Measurements from ENCODE around the gene MAGEF1. TPM values are rescaled to one million over a fixed set of nuclear protein-coding genes. Genes with fewer than 3 reads are reported as not detected.

The MAGEF1 gene
- total RNA-seq, 3 donors from 2014 or later (not counting 1 experiment from before 2014, with no cell fraction given) = 8.1 to 12.6 (median 11.4) TPM

GRCh38 chr3:184756151-184757021 lies 44.5 kb upstream of the MAGEF1 start:
- no peak for ATAC-seq

GRCh38 chr3:184755315-184755731 lies 43.5 kb upstream of the MAGEF1 start:
- no peaks in the 10 kb centered on the region for H3K9me3 Mint-ChIP-seq
- no peak for TF ChIP-seq CTCF (IDR thresholded peaks at IDR 0.05)
- H3K36me3 ChIP-seq (ENCODE audit: control insufficient read depth, insufficient read depth, low read length) = no peaks in the 10 kb centered on the region
- DNase-seq (no peak), ATAC-seq (no peak)
- H3K27me3 ChIP-seq (ENCODE audit: control insufficient read depth, insufficient read depth, low read length) = no peaks in the 10 kb centered on the region
- intact Hi-C loops (cut with micrococcal nuclease) = no loop called here
- no peak overlapping the region for H3K4me3 ChIP-seq (ENCODE audit: low read length)
- no peaks in the 10 kb centered on the region for H3K9me3 ChIP-seq (ENCODE audit: control insufficient read depth, insufficient read depth, low read length)
- WGBS (ENCODE audit: insufficient coverage) = 89% methylated on average over 8 of the region's 8 CpGs
- no peaks in the 10 kb centered on the region for H3K4me1 Mint-ChIP-seq
- H3K4me3 Mint-ChIP-seq = no peak overlapping the region
- H3K27me3 Mint-ChIP-seq (ENCODE audit: low read depth in 2 of 2) = peaks cover 0 to under 1% of the 10 kb centered on the region in 2 donors
- no peak overlapping the region for H3K27ac ChIP-seq (ENCODE audit: low read length)
- H3K4me1 ChIP-seq (ENCODE audit: control insufficient read depth, insufficient read depth, low read length) = peaks cover 10% of the 10 kb centered on the region
- no peaks in the 10 kb centered on the region for H3K36me3 Mint-ChIP-seq
- no peak overlapping the region for H3K27ac Mint-ChIP-seq

More at GRCh38 chr3:184756151-184757021, 44.5 kb upstream of the MAGEF1 start:
- H3K4me3 Mint-ChIP-seq = no peak overlapping the region
- no peaks in the 10 kb centered on the region for H3K36me3 ChIP-seq (ENCODE audit: control insufficient read depth, insufficient read depth, low read length)
- no peak for TF ChIP-seq CTCF (IDR thresholded peaks at IDR 0.05)
- no peaks in the 10 kb centered on the region for H3K4me1 Mint-ChIP-seq
- H3K4me3 ChIP-seq (ENCODE audit: low read length) = no peak overlapping the region
- no peak overlapping the region for H3K27ac Mint-ChIP-seq
- no peak overlapping the region for H3K27ac ChIP-seq (ENCODE audit: low read length)
- no peaks in the 10 kb centered on the region for H3K27me3 ChIP-seq (ENCODE audit: control insufficient read depth, insufficient read depth, low read length)
- 76% methylated on average over 13 of the region's 13 CpGs for WGBS (ENCODE audit: insufficient coverage)
- no peak for DNase-seq
- H3K9me3 Mint-ChIP-seq = no peaks in the 10 kb centered on the region
- no peaks in the 10 kb centered on the region for H3K36me3 Mint-ChIP-seq
- peaks cover 0 to 3% of the 10 kb centered on the region in 2 donors for H3K27me3 Mint-ChIP-seq (ENCODE audit: low read depth in 2 of 2)
- intact Hi-C loops (cut with micrococcal nuclease) = no loop called here
- H3K4me1 ChIP-seq (ENCODE audit: control insufficient read depth, insufficient read depth, low read length) = peaks cover 10% of the 10 kb centered on the region
- H3K9me3 ChIP-seq (ENCODE audit: control insufficient read depth, insufficient read depth, low read length) = no peaks in the 10 kb centered on the region

GRCh38 chr3:184752361-184752760 lies 40.5 kb upstream of the MAGEF1 start:
- Histone ChIP-seq H3K27me3 (ENCODE audit: control insufficient read depth, insufficient read depth, low read length) (peaks cover 2% of the 10 kb centered on the region), H3K36me3 (ENCODE audit: control insufficient read depth, insufficient read depth, low read length) (no peaks in the 10 kb centered on the region), H3K4me3 (ENCODE audit: low read length) (no peak overlapping the region), H3K27ac (ENCODE audit: low read length) (no peak overlapping the region), H3K4me1 (ENCODE audit: control insufficient read depth, insufficient read depth, low read length) (peaks cover 10% of the 10 kb centered on the region), H3K9me3 (ENCODE audit: control insufficient read depth, insufficient read depth, low read length) (no peaks in the 10 kb centered on the region)
- ATAC-seq = no peak
- Mint-ChIP-seq H3K9me3 (no peaks in the 10 kb centered on the region), H3K36me3 (no peaks in the 10 kb centered on the region), H3K4me1 (no peaks in the 10 kb centered on the region), H3K4me3 (no peak overlapping the region), H3K27ac (no peak overlapping the region), H3K27me3 (ENCODE audit: low read depth in 2 of 2) (peaks cover 14 to 16% of the 10 kb centered on the region in 2 donors)
- no peak for TF ChIP-seq CTCF (IDR thresholded peaks at IDR 0.05)
- intact Hi-C loops (cut with micrococcal nuclease) = no loop called here
- WGBS (ENCODE audit: insufficient coverage) = 72% methylated on average over 5 of the region's 5 CpGs
- DNase-seq = no peak
